ENCODE results near the gene PANX2. TPM values are rescaled to one million over a fixed set of nuclear protein-coding genes. Genes with fewer than 3 reads are reported as not detected.

Gene PANX2
- total and polyA plus RNA-seq, 9 of the 15 experiments (the other 6 are each of a cell fraction or from before 2014, with no cell fraction given), result 0.01 to 3.9 (median 0.67) TPM; not detected in 1

GRCh38 chr22:50219800-50220602 is 49.5 kb downstream of the PANX2 start:
- 0 out of 2 replicates have a peak, but pooled peaks cover 1% of the 10 kb centered on the region for H3K9me3 ChIP-seq (replicated peaks; ENCODE audit: control insufficient read depth, insufficient read depth, low read depth, low read length)
- H3K27ac ChIP-seq (ENCODE audit: extremely low read depth, low read depth, low read length), result no peak overlapping the region
- no peak overlapping the region for H3K4me3 ChIP-seq
- peaks cover 0 to 30% of the 10 kb centered on the region in 2 experiments; a peak in 3 of 5 replicates for H3K4me1 ChIP-seq (replicated peaks in 1 of 2; ENCODE audit: control insufficient read depth in 2 of 2, insufficient read depth in 2 of 2, low read length in 2 of 2)
- no TSS peak for BruUV-seq (replicated peaks)
- no peak overlapping the region for H2AFZ ChIP-seq (ENCODE audit: low read depth, low read length)
- ChIA-PET CTCF (ENCODE audit: low intra/inter-chr PET ratio) (no interaction called here), POLR2A (no interaction called here)
- no peaks in the 10 kb centered on the region for H3K9me1 ChIP-seq (ENCODE audit: control insufficient read depth, insufficient read depth, low read length)
- intact Hi-C loops (cut with micrococcal nuclease) (no loop called here), in situ Hi-C loops (cut with MboI) (no loop called here)
- DNase-seq (ENCODE audit: extremely low read depth in 1 of 4, low spot score in 3 of 4) (no peak), ATAC-seq (no peak), FAIRE-seq (no peak)
- peak overlapping the region in 1 of 2 experiments; percentile 35; a peak in 2 of 4 replicates for H3K9ac ChIP-seq (ENCODE audit: insufficient read depth in 1 of 2, low read depth in 2 of 2, low read length in 2 of 2)
- H3K36me3 ChIP-seq (ENCODE audit: control insufficient read depth, insufficient read depth, low read length), result peaks cover 88% of the 10 kb centered on the region; the same call in 2 of the 3 replicates
- H3K27me3 ChIP-seq (ENCODE audit: control insufficient read depth in 2 of 2, insufficient read depth in 2 of 2, low read length in 2 of 2), result no peaks in the 10 kb centered on the region
- 96% methylated on average over 17 of the region's 25 CpGs for WGBS (ENCODE audit: insufficient coverage, low coverage, missing lambda C conversion rate)
- H4K20me1 ChIP-seq (replicated peaks; ENCODE audit: control insufficient read depth, insufficient read depth, low read length), result no peaks in the 10 kb centered on the region
- peaks cover 3% of the 10 kb centered on the region; the same call in 2 of the 3 replicates for H3K79me2 ChIP-seq (ENCODE audit: control insufficient read depth, insufficient read depth, low read length)
- no peak overlapping the region for H3K4me2 ChIP-seq (ENCODE audit: insufficient read depth, low read length)
- TF ChIP-seq ZNF124 (CRISPR knock-in tag; IDR thresholded peaks at IDR 0.05) (no peak), ZNF407 (IDR thresholded peaks at IDR 0.05; ENCODE audit: low read depth) (no peak), STAT5B (CRISPR knock-in tag; IDR thresholded peaks at IDR 0.05) (no peak), SMARCC2 (IDR thresholded peaks at IDR 0.05; ENCODE audit: low read depth) (no peak), GABPA (tag; conservative IDR thresholded peaks at IDR 0.05; ENCODE audit: low read depth) (no peak), POLR2AphosphoS2 (IDR thresholded peaks at IDR 0.05; ENCODE audit: low read length) (no peak), ZNF174 (CRISPR knock-in tag; IDR thresholded peaks at IDR 0.05) (no peak)
- TF ChIP-seq, protein P1, sequence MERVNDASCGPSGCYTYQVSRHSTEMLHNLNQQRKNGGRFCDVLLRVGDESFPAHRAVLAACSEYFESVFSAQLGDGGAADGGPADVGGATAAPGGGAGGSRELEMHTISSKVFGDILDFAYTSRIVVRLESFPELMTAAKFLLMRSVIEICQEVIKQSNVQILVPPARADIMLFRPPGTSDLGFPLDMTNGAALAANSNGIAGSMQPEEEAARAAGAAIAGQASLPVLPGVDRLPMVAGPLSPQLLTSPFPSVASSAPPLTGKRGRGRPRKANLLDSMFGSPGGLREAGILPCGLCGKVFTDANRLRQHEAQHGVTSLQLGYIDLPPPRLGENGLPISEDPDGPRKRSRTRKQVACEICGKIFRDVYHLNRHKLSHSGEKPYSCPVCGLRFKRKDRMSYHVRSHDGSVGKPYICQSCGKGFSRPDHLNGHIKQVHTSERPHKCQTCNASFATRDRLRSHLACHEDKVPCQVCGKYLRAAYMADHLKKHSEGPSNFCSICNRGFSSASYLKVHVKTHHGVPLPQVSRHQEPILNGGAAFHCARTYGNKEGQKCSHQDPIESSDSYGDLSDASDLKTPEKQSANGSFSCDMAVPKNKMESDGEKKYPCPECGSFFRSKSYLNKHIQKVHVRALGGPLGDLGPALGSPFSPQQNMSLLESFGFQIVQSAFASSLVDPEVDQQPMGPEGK (CRISPR knock-in tag; IDR thresholded peaks at IDR 0.05; ENCODE audit: borderline replicate concordance), result no peak
- TF ChIP-seq, protein P2, sequence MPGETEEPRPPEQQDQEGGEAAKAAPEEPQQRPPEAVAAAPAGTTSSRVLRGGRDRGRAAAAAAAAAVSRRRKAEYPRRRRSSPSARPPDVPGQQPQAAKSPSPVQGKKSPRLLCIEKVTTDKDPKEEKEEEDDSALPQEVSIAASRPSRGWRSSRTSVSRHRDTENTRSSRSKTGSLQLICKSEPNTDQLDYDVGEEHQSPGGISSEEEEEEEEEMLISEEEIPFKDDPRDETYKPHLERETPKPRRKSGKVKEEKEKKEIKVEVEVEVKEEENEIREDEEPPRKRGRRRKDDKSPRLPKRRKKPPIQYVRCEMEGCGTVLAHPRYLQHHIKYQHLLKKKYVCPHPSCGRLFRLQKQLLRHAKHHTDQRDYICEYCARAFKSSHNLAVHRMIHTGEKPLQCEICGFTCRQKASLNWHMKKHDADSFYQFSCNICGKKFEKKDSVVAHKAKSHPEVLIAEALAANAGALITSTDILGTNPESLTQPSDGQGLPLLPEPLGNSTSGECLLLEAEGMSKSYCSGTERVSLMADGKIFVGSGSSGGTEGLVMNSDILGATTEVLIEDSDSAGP (CRISPR knock-in tag; IDR thresholded peaks at IDR 0.05), result no peak
